ENCODE results near the gene PSME3IP1. TPM values are rescaled to one million over a fixed set of nuclear protein-coding genes. Genes with fewer than 3 reads are reported as not detected.

Gene PSME3IP1
- total and polyA plus RNA-seq, 9 of the 15 experiments (the other 6 are each of a cell fraction or from before 2014, with no cell fraction given), result 63.8 to 187 (median 142) TPM

GRCh38 chr16:57185945-57186871, at the start of gene PSME3IP1, which contains the start of gene RSPRY1 (continued):
- TF ChIP-seq POU5F1 (IDR thresholded peaks at IDR 0.05; ENCODE audit: borderline replicate concordance, low read depth, low read length, partially characterized antibody) (no peak), TBP (optimal IDR thresholded peaks at IDR 0.05; ENCODE audit: low read depth, low read length) (peak; percentile 67), CHD1 (IDR thresholded peaks at IDR 0.05; ENCODE audit: low read length) (peak; percentile 71), ETV1 (tag; conservative IDR thresholded peaks at IDR 0.05; ENCODE audit: low read depth) (peak; percentile 64), NEUROD1 (IDR thresholded peaks at IDR 0.05; ENCODE audit: borderline replicate concordance, low read depth, low read length, partially characterized antibody) (peak; percentile 41), HMBOX1 (IDR thresholded peaks at IDR 0.05) (no peak), PRPF4 (IDR thresholded peaks at IDR 0.05; ENCODE audit: insufficient read depth, low read depth, low read length, poor library complexity, severe bottlenecking) (no peak), ARNT (IDR thresholded peaks at IDR 0.05) (no peak), DPF2 (IDR thresholded peaks at IDR 0.05) (no peak), CCAR2 (IDR thresholded peaks at IDR 0.05; ENCODE audit: low read depth, low read length) (no peak), CXXC5 (CRISPR knock-in tag; IDR thresholded peaks at IDR 0.05) (peak; percentile 62), NCOA1 (IDR thresholded peaks at IDR 0.05; ENCODE audit: low read depth) (no peak; the same call in 1 of the 2 replicates), FOXP1 (CRISPR knock-in tag; IDR thresholded peaks at IDR 0.05) (no peak), DDX20 (tag; IDR thresholded peaks at IDR 0.05; ENCODE audit: low read depth) (no peak), ZNF717 (CRISPR knock-in tag; IDR thresholded peaks at IDR 0.05) (no peak), E4F1 (CRISPR knock-in tag; IDR thresholded peaks at IDR 0.05; ENCODE audit: borderline replicate concordance) (no peak), TFE3 (CRISPR knock-in tag; IDR thresholded peaks at IDR 0.05) (peak; percentile 100), RBFOX2 (IDR thresholded peaks at IDR 0.05; ENCODE audit: low read depth, low read length) (peak; percentile 90), RBBP5 (IDR thresholded peaks at IDR 0.05; ENCODE audit: borderline replicate concordance, insufficient read depth, low read length, poor library complexity, severe bottlenecking) (peak; percentile 54), CC2D1A (IDR thresholded peaks at IDR 0.05) (no peak), ZNF589 (CRISPR knock-in tag; IDR thresholded peaks at IDR 0.05; ENCODE audit: low read depth) (peak; percentile 42; the same call in 1 of the 2 replicates), ZNF77 (CRISPR knock-in tag; IDR thresholded peaks at IDR 0.05) (no peak), CTBP1 (IDR thresholded peaks at IDR 0.05; ENCODE audit: borderline replicate concordance) (peak; percentile 32; the same call in 1 of the 2 replicates), SAFB2 (IDR thresholded peaks at IDR 0.05; ENCODE audit: borderline replicate concordance, low read depth, low read length, severe bottlenecking) (no peak)

Measured in K562 (cell line).